Epithelial cell of proximal tubule (primary cell): ENCODE results near the gene MAPK7. TPM values are rescaled to one million over a fixed set of nuclear protein-coding genes. Genes with fewer than 3 reads are reported as not detected.

Experiments used
- DNase-seq: peaks from one replicate; pipeline ENCODE4 v3.0.0-alpha.2; 2011; ENCODE audit warnings: low read depth
- H3K4me3 ChIP-seq: 2 replicates; pipeline ENCODE4 v1.5.1; 2011; ENCODE audit warnings: low read depth, mild to moderate bottlenecking, low read length
- CTCF ChIP-seq: conservative IDR thresholded peaks from 2 replicates; pipeline ENCODE4 v1.5.1; 2012; ENCODE audit warnings: low read depth, mild to moderate bottlenecking, low read length
- total RNA-seq: library from RNA; depleted of rRNA; stranded (reverse); fragments of >200 nt; gene quantifications from 2 replicates; pipeline ENCODE4 v1.2.3, GENCODE V29; 2015

MAPK7 gene
- total RNA-seq, 1 donor from 2014 or later: 19.0 TPM

GRCh38 chr17:19399750-19400450 lies 21.6 kb downstream of the MAPK7 start:
- no peak for DNase-seq
- H3K4me3 ChIP-seq: no peak overlapping the region

GRCh38 chr17:19401321-19402010 lies 23.2 kb downstream of the MAPK7 start:
- no peak overlapping the region for H3K4me3 ChIP-seq
- no peak for TF ChIP-seq CTCF
- no peak for DNase-seq

More at GRCh38 chr17:19399750-19400450, 21.6 kb downstream of the MAPK7 start:
- TF ChIP-seq CTCF: no peak

- DNase-seq: no peak
- H3K4me3 ChIP-seq: no peak overlapping the region
- no peak for TF ChIP-seq CTCF
Measured at GRCh38 chr17:19402171-19402570, 23.9 kb downstream of the MAPK7 start.

- no peak for DNase-seq
- no peak overlapping the region for H3K4me3 ChIP-seq
- TF ChIP-seq CTCF: no peak
Measured at GRCh38 chr17:19403021-19403420, 24.7 kb downstream of the MAPK7 start.

- DNase-seq: no peak
- no peak overlapping the region for H3K4me3 ChIP-seq
- no peak for TF ChIP-seq CTCF
Measured at GRCh38 chr17:19404264-19404663, 26.0 kb downstream of the MAPK7 start.

GRCh38 chr17:19405114-19405513 lies 26.8 kb downstream of the MAPK7 start:
- DNase-seq: no peak
- TF ChIP-seq CTCF: no peak
- H3K4me3 ChIP-seq: no peak overlapping the region
